GM12875 (cell line): ENCODE results near the gene LACC1.

Experiments used
- H3K4me3 ChIP-seq: one replicate; pipeline ENCODE4 v1.5.1; 2011; ENCODE audit warnings: low read depth, low read length, control low read depth
- TF ChIP-seq, protein P1 (sequence below): IDR thresholded peaks from 2 replicates; pipeline ENCODE4 v1.5.1; 2011; ENCODE audit warnings: low read depth, mild to moderate bottlenecking, control low read depth, inconsistent platforms, low read length, moderate library complexity, borderline replicate concordance; ENCODE audit not compliant: insufficient read depth

LACC1 gene

DNA sequence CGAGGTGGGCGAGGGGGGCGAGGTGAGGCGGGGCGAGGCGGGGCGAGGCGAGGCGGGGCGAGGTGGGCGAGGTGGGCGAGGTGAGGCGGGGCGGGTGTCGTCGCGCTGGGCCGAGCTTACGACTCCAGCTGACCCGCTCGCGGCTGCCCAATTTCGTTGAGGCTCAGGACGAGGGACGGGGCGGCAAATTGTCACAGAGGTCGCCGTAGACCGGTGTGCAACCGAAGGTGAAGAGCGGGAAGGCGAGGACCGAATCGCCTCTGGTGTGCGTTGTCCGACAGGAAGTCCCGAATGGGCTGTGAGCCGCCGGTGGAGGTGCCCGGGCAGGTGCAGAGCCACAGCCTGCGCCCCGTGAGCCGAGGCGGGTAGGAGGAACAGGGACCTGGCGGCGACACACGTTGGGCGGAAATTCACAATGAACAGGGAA lies at the start of gene LACC1:
Gene LACC1 (plus strand): TSS at position 150 of the 427 bp plus-strand sequence. CDS start 1,082 bp downstream, outside the sequence.
- peak within 1 kb of the TSS; percentile 87 for H3K4me3 ChIP-seq
- TF ChIP-seq, protein P1, sequence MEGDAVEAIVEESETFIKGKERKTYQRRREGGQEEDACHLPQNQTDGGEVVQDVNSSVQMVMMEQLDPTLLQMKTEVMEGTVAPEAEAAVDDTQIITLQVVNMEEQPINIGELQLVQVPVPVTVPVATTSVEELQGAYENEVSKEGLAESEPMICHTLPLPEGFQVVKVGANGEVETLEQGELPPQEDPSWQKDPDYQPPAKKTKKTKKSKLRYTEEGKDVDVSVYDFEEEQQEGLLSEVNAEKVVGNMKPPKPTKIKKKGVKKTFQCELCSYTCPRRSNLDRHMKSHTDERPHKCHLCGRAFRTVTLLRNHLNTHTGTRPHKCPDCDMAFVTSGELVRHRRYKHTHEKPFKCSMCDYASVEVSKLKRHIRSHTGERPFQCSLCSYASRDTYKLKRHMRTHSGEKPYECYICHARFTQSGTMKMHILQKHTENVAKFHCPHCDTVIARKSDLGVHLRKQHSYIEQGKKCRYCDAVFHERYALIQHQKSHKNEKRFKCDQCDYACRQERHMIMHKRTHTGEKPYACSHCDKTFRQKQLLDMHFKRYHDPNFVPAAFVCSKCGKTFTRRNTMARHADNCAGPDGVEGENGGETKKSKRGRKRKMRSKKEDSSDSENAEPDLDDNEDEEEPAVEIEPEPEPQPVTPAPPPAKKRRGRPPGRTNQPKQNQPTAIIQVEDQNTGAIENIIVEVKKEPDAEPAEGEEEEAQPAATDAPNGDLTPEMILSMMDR: no peak

DNA sequence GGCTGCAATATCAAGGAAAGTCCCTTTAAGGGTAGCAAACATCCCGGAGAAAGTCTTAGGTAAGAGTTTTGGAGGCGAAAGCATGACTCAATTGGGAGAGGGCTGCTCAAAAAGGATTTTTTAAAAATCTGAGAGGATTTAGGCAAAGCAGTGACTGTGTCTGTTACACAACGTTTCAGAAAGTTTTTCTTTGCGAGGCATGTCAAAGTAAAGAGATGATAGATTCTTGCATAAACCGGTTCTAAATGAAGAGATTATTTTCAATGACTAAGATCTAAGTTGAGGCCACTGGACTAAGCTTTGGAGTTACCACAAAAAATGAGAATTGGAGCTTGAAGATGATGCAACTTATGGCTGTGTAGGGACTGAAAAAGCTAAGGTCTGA lies 49.2 kb upstream of the LACC1 start:
- no peak overlapping the region for H3K4me3 ChIP-seq

DNA sequence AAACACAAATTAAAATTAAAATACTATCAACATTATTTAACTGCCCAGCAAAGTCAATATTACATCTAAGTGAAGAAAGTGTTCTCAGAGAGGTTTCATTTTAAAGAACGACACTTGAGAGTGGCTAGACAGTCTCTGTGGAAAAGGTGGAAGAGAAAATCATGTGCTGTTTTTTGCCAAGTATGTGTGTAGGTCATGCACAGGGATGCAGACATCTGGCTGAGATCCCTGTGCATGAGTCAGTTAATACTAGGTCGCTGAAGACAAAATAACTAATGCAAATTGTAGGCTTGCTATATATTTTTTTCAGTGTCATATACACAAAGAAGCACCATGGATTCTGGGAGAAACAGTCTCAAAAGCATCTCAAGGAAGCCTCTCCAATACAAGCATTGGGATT lies 48.6 kb upstream of the LACC1 start:
- no peak overlapping the region for H3K4me3 ChIP-seq
- TF ChIP-seq, protein P1: no peak

More for the DNA sequence above, 49.2 kb upstream of the LACC1 start:
- TF ChIP-seq, protein P1: no peak

DNA sequence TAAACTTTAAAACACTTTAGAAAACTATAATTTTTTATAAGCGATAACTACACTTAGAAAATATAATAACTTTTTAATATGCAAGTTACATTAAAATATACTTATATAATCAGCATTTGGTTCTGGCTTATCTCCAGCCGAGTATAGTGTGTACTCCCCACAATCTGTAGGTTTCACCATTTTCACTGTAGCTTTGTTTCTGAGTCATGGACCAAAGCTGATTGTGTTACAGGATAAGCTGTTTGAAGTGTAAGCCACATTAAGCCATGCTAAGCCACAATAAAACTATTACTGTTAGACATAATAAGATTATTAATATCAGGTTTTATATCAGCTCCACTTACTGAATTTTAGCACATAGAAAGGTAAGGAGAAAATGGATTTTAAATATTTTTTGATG lies 44.0 kb upstream of the LACC1 start:
- TF ChIP-seq, protein P1: no peak
- H3K4me3 ChIP-seq: no peak overlapping the region

DNA sequence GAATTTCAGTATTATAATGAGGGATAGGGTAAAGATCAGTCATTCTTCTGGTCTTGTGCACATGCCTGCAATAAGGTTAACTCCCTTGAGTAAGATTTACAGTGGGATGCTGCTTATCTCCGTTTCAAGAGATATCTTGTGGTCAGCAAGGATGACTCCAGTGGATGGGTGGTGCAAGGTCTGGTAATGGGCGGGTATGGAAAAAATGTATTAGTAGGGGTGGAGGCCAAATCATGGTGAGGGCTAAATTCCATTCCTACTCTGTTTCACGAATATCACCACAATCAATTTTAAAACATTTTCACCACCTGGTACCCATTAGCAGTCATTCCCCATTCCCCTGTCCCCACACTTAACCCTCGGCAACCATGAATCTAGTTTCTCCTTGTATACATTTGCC lies 40.8 kb upstream of the LACC1 start:
- TF ChIP-seq, protein P1: no peak
- H3K4me3 ChIP-seq: no peak overlapping the region

DNA sequence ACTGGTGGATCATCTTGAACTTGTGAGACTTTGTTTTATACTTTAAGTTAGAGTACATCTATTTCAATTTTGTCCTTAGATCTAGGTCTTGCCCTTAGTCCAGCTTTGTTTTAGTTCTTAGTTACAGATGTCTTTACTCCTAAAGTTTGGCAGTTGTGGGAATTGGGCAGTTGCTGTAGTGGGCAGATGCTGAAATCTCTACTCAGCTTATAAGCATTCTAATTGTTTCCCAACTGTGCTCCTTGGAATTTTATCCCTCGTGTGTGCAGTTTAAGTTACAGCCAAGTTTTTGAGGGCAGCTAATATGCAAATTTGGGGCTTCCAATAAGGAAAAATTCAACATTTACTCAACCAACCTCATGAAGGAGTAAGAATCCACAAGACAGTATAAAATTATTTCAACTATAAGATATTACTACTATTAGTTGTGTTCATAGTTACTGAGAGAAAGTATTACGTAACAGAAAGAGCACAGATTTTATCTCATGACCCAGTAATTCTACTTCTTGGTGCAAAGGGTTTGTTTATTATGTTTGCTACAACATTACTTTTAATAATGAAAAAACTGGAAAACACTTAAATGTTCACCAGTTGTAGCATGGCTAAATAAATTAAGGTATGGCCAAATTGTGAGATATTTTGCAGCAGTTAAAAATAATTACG lies 33.1 kb upstream of the LACC1 start:
- TF ChIP-seq, protein P1: no peak
- no peak overlapping the region for H3K4me3 ChIP-seq

DNA sequence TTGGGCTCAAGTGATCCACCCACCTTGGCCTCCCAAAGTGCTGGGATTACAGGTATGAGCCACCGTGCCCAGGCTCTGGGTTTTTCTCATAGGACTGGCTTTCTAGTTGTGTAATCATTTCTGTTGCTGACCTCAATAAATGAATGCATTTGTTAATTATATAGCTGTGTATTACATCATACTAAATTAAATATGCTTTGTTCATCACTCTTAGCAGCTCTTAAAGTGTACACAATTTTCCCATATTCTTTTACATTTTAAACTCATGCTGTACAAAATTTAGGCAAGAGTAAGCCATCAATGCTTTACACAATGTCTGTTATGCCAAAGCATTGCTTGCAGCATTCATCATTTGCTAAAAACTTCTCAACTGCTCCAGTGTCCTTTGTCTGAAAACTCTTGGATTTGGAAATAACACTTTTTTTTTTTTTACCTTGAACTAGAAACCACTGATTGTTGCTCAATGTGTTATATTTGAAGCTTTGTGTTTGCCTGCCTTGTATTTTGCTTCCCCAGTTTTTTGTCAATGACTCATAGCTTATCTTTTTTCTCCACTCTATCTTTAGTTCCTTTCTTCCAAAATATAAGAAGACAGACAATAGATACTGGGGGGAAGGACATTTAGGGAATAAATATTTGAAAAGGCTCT lies 31.6 kb upstream of the LACC1 start:
- TF ChIP-seq, protein P1: no peak
- no peak overlapping the region for H3K4me3 ChIP-seq
